SK-N-SH treated with all-trans-retinoic acid at 6 μM for 48 hours (cell line): ENCODE results near the gene YWHAB.

Source experiments
- ATAC-seq: fragments of 200-7000 bp; cut with Tn5 transposase; 3 replicates; pipeline ENCODE4 v1.9.1; 2020; ENCODE audit warnings: mild to moderate bottlenecking, moderate library complexity
- ARNTL ChIP-seq: fragments of 450-650 bp; formaldehyde crosslinking; IDR thresholded peaks from 2 replicates; pipeline ENCODE4 v1.5.0; 2020; ENCODE audit warnings: low read depth, mild to moderate bottlenecking, moderate library complexity, borderline replicate concordance
- CSDC2 ChIP-seq: fragments of 250-450 bp; sonication (Bioruptor Pico); IDR thresholded peaks from 2 replicates; pipeline ENCODE4 v1.5.0; 2020; ENCODE audit warnings: mild to moderate bottlenecking, moderate library complexity
- ESRRG ChIP-seq: fragments of 250-450 bp; sonication (Bioruptor Pico); IDR thresholded peaks from 2 replicates; pipeline ENCODE4 v1.6.1; 2021; ENCODE audit warnings: mild to moderate bottlenecking
- GLIS3 ChIP-seq: fragments of 250-450 bp; sonication (Bioruptor Pico); IDR thresholded peaks from 2 replicates; pipeline ENCODE4 v1.5.0; 2020; ENCODE audit warnings: mild to moderate bottlenecking, moderate library complexity
- ISL1 ChIP-seq: fragments of 250-450 bp; sonication (Bioruptor Pico); IDR thresholded peaks from 2 replicates; pipeline ENCODE4 v2.1.2; 2022; ENCODE audit warnings: mild to moderate bottlenecking, moderate library complexity
- OSR1 ChIP-seq: fragments of 250-450 bp; sonication (Bioruptor Pico); IDR thresholded peaks from 2 replicates; pipeline ENCODE4 v1.8.0; 2022; ENCODE audit warnings: moderate library complexity, mild to moderate bottlenecking, inconsistent platforms
- PPARA ChIP-seq: fragments of 250-450 bp; sonication (Bioruptor Pico); IDR thresholded peaks from 2 replicates; pipeline ENCODE4 v1.5.0; 2020; ENCODE audit warnings: mild to moderate bottlenecking, borderline replicate concordance
- RARB ChIP-seq: fragments of 250-450 bp; sonication (Bioruptor Pico); IDR thresholded peaks from 2 replicates; pipeline ENCODE4 v1.8.0; 2021; ENCODE audit warnings: mild to moderate bottlenecking, moderate library complexity
- SNAI2 ChIP-seq: fragments of 250-450 bp; sonication (Bioruptor Pico); IDR thresholded peaks from 2 replicates; pipeline ENCODE4 v1.5.0; 2020; ENCODE audit warnings: mild to moderate bottlenecking, moderate library complexity
- TCF4 ChIP-seq: fragments of 250-450 bp; sonication (Bioruptor Pico); IDR thresholded peaks from 2 replicates; pipeline ENCODE4 v1.8.0; 2021; ENCODE audit warnings: mild to moderate bottlenecking, moderate library complexity, borderline replicate concordance
- ZC3H10 ChIP-seq: fragments of 250-450 bp; sonication (Bioruptor Pico); IDR thresholded peaks from 2 replicates; pipeline ENCODE4 v1.5.1; 2021; ENCODE audit warnings: mild to moderate bottlenecking, moderate library complexity
- ZFP3 ChIP-seq: fragments of 250-450 bp; sonication (Bioruptor Pico); IDR thresholded peaks from 2 replicates; pipeline ENCODE4 v1.5.0; 2020; ENCODE audit warnings: mild to moderate bottlenecking, moderate library complexity
- ZNF8 ChIP-seq: fragments of 450-650 bp; formaldehyde crosslinking; IDR thresholded peaks from 2 replicates; pipeline ENCODE4 v1.5.0; 2020; ENCODE audit warnings: mild to moderate bottlenecking, moderate library complexity
- TF ChIP-seq, protein P1 (sequence below): fragments of 250-450 bp; sonication (Bioruptor Pico); IDR thresholded peaks from 2 replicates; pipeline ENCODE4 v1.5.0; 2020; ENCODE audit warnings: mild to moderate bottlenecking, moderate library complexity
- TF ChIP-seq, protein P2 (sequence below): fragments of 250-450 bp; sonication (Bioruptor Pico); IDR thresholded peaks from 2 replicates; pipeline ENCODE4 v1.8.0; 2021; ENCODE audit warnings: low read depth, mild to moderate bottlenecking, moderate library complexity, borderline replicate concordance
- TF ChIP-seq, protein P3 (sequence below): fragments of 250-450 bp; sonication (Bioruptor Pico); IDR thresholded peaks from 2 replicates; pipeline ENCODE4 v1.5.1; 2020; ENCODE audit warnings: low read depth, mild to moderate bottlenecking, moderate library complexity
- TF ChIP-seq, protein P4 (sequence below): fragments of 250-450 bp; sonication (Bioruptor Pico); IDR thresholded peaks from 2 replicates; pipeline ENCODE4 v1.8.0; 2020; ENCODE audit warnings: mild to moderate bottlenecking, moderate library complexity, borderline replicate concordance

The YWHAB gene

DNA sequence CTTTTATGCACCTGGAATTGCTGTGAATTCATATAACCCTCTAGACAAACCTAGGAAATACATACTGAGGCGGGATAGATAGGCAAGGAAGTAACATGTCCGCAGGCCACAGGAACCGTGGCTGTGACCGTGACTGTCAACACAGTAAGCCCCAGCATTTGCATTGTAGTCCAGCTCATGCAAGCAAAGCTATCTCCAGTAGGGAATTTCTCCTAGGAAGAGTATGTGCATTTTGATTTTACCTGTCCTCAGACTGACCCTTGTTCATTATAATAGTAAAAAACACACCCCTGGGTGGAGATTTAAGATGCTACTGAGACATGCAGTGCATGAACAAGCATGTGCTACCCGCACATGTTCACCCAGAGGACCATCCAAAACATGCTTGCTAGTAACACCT lies 44.7 kb upstream of the YWHAB start:
- no peak for ATAC-seq
- TF ChIP-seq, protein P1, sequence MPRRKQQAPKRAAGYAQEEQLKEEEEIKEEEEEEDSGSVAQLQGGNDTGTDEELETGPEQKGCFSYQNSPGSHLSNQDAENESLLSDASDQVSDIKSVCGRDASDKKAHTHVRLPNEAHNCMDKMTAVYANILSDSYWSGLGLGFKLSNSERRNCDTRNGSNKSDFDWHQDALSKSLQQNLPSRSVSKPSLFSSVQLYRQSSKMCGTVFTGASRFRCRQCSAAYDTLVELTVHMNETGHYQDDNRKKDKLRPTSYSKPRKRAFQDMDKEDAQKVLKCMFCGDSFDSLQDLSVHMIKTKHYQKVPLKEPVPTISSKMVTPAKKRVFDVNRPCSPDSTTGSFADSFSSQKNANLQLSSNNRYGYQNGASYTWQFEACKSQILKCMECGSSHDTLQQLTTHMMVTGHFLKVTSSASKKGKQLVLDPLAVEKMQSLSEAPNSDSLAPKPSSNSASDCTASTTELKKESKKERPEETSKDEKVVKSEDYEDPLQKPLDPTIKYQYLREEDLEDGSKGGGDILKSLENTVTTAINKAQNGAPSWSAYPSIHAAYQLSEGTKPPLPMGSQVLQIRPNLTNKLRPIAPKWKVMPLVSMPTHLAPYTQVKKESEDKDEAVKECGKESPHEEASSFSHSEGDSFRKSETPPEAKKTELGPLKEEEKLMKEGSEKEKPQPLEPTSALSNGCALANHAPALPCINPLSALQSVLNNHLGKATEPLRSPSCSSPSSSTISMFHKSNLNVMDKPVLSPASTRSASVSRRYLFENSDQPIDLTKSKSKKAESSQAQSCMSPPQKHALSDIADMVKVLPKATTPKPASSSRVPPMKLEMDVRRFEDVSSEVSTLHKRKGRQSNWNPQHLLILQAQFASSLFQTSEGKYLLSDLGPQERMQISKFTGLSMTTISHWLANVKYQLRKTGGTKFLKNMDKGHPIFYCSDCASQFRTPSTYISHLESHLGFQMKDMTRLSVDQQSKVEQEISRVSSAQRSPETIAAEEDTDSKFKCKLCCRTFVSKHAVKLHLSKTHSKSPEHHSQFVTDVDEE: no peak
- TF ChIP-seq ISL1 (CRISPR knock-in tag): no peak
- no peak for TF ChIP-seq PPARA (CRISPR knock-in tag)
- TF ChIP-seq, protein P2, sequence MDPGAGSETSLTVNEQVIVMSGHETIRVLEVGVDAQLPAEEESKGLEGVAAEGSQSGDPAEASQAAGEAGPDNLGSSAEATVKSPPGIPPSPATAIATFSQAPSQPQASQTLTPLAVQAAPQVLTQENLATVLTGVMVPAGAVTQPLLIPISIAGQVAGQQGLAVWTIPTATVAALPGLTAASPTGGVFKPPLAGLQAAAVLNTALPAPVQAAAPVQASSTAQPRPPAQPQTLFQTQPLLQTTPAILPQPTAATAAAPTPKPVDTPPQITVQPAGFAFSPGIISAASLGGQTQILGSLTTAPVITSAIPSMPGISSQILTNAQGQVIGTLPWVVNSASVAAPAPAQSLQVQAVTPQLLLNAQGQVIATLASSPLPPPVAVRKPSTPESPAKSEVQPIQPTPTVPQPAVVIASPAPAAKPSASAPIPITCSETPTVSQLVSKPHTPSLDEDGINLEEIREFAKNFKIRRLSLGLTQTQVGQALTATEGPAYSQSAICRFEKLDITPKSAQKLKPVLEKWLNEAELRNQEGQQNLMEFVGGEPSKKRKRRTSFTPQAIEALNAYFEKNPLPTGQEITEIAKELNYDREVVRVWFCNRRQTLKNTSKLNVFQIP (CRISPR knock-in tag): no peak
- TF ChIP-seq GLIS3 (CRISPR knock-in tag): no peak
- no peak for TF ChIP-seq ZFP3 (CRISPR knock-in tag)

DNA sequence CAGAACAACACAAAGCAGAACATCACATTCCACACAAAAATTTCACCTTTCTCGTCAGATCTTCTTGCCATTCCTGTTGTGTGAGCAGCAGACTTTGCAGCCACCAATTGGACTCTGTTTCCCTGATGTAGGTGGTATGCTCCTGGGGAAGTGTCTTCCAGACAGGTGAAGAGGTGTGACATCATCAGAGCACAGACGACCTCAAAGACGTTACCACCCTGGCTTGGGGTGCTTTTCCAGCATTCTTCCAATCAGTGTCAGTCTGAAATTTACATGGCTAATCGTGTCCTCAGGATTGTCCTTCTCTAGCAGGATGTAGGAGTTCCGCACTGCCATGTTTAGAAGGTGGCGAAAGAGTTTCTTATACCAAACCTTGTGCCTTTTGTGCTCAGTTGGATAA lies 43.5 kb upstream of the YWHAB start:
- TF ChIP-seq CSDC2 (CRISPR knock-in tag): no peak
- no peak for ATAC-seq

DNA sequence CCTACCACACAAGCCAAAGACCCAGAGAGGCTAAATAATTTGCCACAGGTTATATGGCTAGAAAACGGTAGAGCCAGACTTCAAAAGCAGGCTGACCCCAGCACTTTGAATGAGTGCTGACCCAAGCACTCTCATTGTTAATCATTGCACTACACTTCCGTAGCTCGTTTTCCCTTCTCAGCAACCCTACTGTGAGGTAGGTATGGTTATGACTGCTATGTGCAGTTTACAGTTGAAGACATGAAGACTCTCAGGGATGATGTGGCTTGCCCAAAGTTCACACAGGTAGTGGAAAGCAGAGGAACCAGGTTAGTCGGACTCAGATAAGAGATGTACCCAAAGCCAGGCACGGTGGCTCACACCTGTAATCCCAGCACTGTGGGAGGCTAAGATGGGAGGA lies 41.6 kb upstream of the YWHAB start:
- no peak for ATAC-seq
- TF ChIP-seq SNAI2 (CRISPR knock-in tag) (no peak), ARNTL (no peak), TCF4 (CRISPR knock-in tag) (no peak), ZNF8 (no peak), ESRRG (CRISPR knock-in tag) (no peak), RARB (no peak), PPARA (CRISPR knock-in tag) (no peak), OSR1 (CRISPR knock-in tag) (no peak), ZC3H10 (CRISPR knock-in tag) (no peak), ZFP3 (CRISPR knock-in tag) (no peak), ISL1 (CRISPR knock-in tag) (no peak)
- TF ChIP-seq, protein P1: no peak
- TF ChIP-seq, protein P3, sequence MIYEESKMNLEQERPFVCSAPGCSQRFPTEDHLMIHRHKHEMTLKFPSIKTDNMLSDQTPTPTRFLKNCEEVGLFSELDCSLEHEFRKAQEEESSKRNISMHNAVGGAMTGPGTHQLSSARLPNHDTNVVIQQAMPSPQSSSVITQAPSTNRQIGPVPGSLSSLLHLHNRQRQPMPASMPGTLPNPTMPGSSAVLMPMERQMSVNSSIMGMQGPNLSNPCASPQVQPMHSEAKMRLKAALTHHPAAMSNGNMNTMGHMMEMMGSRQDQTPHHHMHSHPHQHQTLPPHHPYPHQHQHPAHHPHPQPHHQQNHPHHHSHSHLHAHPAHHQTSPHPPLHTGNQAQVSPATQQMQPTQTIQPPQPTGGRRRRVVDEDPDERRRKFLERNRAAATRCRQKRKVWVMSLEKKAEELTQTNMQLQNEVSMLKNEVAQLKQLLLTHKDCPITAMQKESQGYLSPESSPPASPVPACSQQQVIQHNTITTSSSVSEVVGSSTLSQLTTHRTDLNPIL (CRISPR knock-in tag): no peak
- TF ChIP-seq, protein P2 (CRISPR knock-in tag): no peak
- TF ChIP-seq, protein P4, sequence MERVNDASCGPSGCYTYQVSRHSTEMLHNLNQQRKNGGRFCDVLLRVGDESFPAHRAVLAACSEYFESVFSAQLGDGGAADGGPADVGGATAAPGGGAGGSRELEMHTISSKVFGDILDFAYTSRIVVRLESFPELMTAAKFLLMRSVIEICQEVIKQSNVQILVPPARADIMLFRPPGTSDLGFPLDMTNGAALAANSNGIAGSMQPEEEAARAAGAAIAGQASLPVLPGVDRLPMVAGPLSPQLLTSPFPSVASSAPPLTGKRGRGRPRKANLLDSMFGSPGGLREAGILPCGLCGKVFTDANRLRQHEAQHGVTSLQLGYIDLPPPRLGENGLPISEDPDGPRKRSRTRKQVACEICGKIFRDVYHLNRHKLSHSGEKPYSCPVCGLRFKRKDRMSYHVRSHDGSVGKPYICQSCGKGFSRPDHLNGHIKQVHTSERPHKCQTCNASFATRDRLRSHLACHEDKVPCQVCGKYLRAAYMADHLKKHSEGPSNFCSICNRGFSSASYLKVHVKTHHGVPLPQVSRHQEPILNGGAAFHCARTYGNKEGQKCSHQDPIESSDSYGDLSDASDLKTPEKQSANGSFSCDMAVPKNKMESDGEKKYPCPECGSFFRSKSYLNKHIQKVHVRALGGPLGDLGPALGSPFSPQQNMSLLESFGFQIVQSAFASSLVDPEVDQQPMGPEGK (CRISPR knock-in tag): no peak
